Measurements from ENCODE around the gene PLET1. TPM values are rescaled to one million over a fixed set of nuclear protein-coding genes. Genes with fewer than 3 reads are reported as not detected.
A peak's percentile ranks its signal among the peaks of the same experiment; 100 is the strongest.

The PLET1 gene
- total RNA-seq, 1 donor, result not detected

GRCh38 chr11:112253605-112254242, 6.9 kb downstream of the PLET1 start:
- no peak overlapping the region for H3K4me3 ChIP-seq (ENCODE audit: low read depth, low read length)
- TF ChIP-seq, protein P1, sequence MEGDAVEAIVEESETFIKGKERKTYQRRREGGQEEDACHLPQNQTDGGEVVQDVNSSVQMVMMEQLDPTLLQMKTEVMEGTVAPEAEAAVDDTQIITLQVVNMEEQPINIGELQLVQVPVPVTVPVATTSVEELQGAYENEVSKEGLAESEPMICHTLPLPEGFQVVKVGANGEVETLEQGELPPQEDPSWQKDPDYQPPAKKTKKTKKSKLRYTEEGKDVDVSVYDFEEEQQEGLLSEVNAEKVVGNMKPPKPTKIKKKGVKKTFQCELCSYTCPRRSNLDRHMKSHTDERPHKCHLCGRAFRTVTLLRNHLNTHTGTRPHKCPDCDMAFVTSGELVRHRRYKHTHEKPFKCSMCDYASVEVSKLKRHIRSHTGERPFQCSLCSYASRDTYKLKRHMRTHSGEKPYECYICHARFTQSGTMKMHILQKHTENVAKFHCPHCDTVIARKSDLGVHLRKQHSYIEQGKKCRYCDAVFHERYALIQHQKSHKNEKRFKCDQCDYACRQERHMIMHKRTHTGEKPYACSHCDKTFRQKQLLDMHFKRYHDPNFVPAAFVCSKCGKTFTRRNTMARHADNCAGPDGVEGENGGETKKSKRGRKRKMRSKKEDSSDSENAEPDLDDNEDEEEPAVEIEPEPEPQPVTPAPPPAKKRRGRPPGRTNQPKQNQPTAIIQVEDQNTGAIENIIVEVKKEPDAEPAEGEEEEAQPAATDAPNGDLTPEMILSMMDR (IDR thresholded peaks at IDR 0.05; ENCODE audit: insufficient read depth, low read length), result no peak
- DNase-seq (ENCODE audit: low read depth), result no peak

DNA sequence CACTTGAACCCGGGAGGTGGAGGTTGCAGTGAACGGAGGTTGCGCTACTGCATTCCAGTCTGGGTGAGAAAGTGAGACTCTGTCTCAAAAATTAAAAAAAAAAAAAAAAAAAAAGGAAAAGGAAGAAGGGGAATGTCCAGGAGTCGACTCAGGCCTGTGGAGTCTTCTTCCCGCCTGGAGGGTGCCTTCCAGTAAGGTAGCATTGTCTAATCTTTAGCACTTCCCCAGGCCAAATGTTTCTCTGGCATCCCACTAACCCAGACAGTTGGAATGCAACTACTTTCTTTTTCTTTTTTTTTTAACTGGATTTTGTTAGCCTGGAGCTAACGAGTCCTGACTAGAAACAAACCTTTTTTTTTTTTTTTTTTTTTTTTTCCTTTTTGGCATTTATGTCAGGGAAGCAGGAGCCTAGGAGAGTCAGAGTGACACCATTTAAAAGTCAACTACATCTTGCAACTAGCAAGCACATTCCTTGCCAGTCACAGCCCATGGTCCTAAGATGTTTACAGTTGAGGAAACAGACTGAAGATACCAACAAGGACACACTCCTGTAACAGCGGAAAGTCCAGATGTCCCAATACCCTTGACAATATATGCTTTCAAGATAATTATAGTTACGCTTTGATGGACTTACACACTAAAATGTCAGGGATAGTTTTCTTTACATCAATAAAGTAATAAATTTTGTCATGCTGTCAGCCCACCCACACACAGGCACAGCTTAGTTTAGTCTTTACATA, 10.6 kb downstream of the PLET1 start:
- TF ChIP-seq, protein P1 (IDR thresholded peaks at IDR 0.05; ENCODE audit: insufficient read depth, low read length), result no peak
- peak; percentile 59 for DNase-seq (ENCODE audit: low read depth)
- H3K4me3 ChIP-seq (ENCODE audit: low read depth, low read length), result no peak overlapping the region

GRCh38 chr11:112248201-112248600, 12.5 kb downstream of the PLET1 start:
- H3K4me3 ChIP-seq (ENCODE audit: low read depth, low read length), result no peak overlapping the region
- DNase-seq (ENCODE audit: low read depth), result peak; percentile 58
- TF ChIP-seq, protein P1 (IDR thresholded peaks at IDR 0.05; ENCODE audit: insufficient read depth, low read length), result no peak

- DNase-seq (ENCODE audit: low read depth), result peak; percentile 63
- no peak overlapping the region for H3K4me3 ChIP-seq (ENCODE audit: low read depth, low read length)
- TF ChIP-seq, protein P1 (IDR thresholded peaks at IDR 0.05; ENCODE audit: insufficient read depth, low read length), result no peak
Observed at GRCh38 chr11:112247201-112247600, 13.5 kb downstream of the PLET1 start.

GRCh38 chr11:112241486-112241885, 19.2 kb downstream of the PLET1 start:
- TF ChIP-seq, protein P1 (IDR thresholded peaks at IDR 0.05; ENCODE audit: insufficient read depth, low read length), result no peak
- peak; percentile 97 for DNase-seq (ENCODE audit: low read depth)
- H3K4me3 ChIP-seq (ENCODE audit: low read depth, low read length), result no peak overlapping the region

- DNase-seq (ENCODE audit: low read depth), result no peak
- TF ChIP-seq, protein P1 (IDR thresholded peaks at IDR 0.05; ENCODE audit: insufficient read depth, low read length), result no peak
- no peak overlapping the region for H3K4me3 ChIP-seq (ENCODE audit: low read depth, low read length)
Observed at GRCh38 chr11:112238041-112238440, 22.6 kb downstream of the PLET1 start.

Measured in fibroblast of the aortic adventitia (primary cell).